Smooth muscle cell (in vitro differentiated cells): ENCODE results near the gene NDE1. TPM values are rescaled to one million over a fixed set of nuclear protein-coding genes. Genes with fewer than 3 reads are reported as not detected.

Source experiments
- DNase-seq: peaks from one replicate; lab custom pipeline; 2025; ENCODE audit not compliant: unreplicated experiment; lab: John Stamatoyannopoulos, UW
- H2AFZ ChIP-seq: fragments of 200-600 bp; sonication (generic); 2 replicates; pipeline ENCODE4 v1.6.0; 2016; ENCODE audit warnings: antibody characterized with exemption, low read depth, mild to moderate bottlenecking
- H3F3A ChIP-seq: fragments of 200-600 bp; sonication (generic); 2 replicates; pipeline ENCODE4 v1.6.0; 2017; ENCODE audit warnings: antibody characterized with exemption, low read depth
- H3K27ac ChIP-seq: fragments of 200-600 bp; sonication (generic); 2 replicates; pipeline ENCODE4 v1.5.1; 2016; ENCODE audit warnings: low read depth, mild to moderate bottlenecking
- H3K27me3 ChIP-seq: fragments of 200-600 bp; sonication (generic); 2 replicates; pipeline ENCODE4 v1.6.1; 2016; ENCODE audit warnings: low read depth, mild to moderate bottlenecking
- H3K36me3 ChIP-seq: fragments of 200-600 bp; sonication (generic); 2 replicates; pipeline ENCODE4 v1.5.1; 2016; ENCODE audit warnings: low read depth
- H3K4me1 ChIP-seq: fragments of 200-600 bp; sonication (generic); 2 replicates; pipeline ENCODE4 v1.5.1; 2016; ENCODE audit warnings: low read depth
- H3K4me2 ChIP-seq: fragments of 200-600 bp; sonication (generic); 2 replicates; pipeline ENCODE4 v1.6.0; 2016; ENCODE audit warnings: mild to moderate bottlenecking
- H3K4me3 ChIP-seq: fragments of 200-600 bp; sonication (generic); 2 replicates; pipeline ENCODE4 v1.5.1; 2016; ENCODE audit warnings: mild to moderate bottlenecking
- H3K79me2 ChIP-seq: fragments of 200-600 bp; sonication (generic); 2 replicates; pipeline ENCODE4 v1.6.0; 2016; ENCODE audit warnings: low read depth, mild to moderate bottlenecking
- H3K9ac ChIP-seq: fragments of 200-600 bp; sonication (generic); 2 replicates; pipeline ENCODE4 v1.6.0; 2016; ENCODE audit warnings: low read depth
- H3K9me3 ChIP-seq: fragments of 200-600 bp; sonication (generic); replicated peaks from 2 replicates; pipeline ENCODE4 v1.5.1; 2016; ENCODE audit warnings: low read depth
- H4K20me1 ChIP-seq: fragments of 200-600 bp; sonication (generic); 2 replicates; pipeline ENCODE4 v1.6.0; 2016; ENCODE audit warnings: low read depth
- CTCF ChIP-seq: fragments of 200-600 bp; sonication (generic); IDR thresholded peaks from 2 replicates; pipeline ENCODE4 v1.5.1; 2017; ENCODE audit warnings: borderline replicate concordance, mild to moderate bottlenecking, antibody characterized with exemption; ENCODE audit not compliant: insufficient read depth, poor library complexity, severe bottlenecking
- WGBS: methylation state at CpG from one replicate; pipeline ENCODE4 v1.1.7; 2016; ENCODE audit warnings: low lambda C conversion rate; 5-methylcytosine and 5-hydroxymethylcytosine counted together
- polyA plus RNA-seq: library from polyadenylated mRNA; unstranded; fragments of >200 nt; fragmentation: Nextera tagmentation; extraction: Ambion mirVana; gene quantifications from 2 replicates; pipeline ENCODE4 v1.2.1, GENCODE V29; 2016
- total RNA-seq: library from RNA; depleted of rRNA; stranded (reverse); fragments of >200 nt; gene quantifications from 2 replicates; pipeline ENCODE4 v1.2.3, GENCODE V29; 2014

NDE1 gene, protein sequence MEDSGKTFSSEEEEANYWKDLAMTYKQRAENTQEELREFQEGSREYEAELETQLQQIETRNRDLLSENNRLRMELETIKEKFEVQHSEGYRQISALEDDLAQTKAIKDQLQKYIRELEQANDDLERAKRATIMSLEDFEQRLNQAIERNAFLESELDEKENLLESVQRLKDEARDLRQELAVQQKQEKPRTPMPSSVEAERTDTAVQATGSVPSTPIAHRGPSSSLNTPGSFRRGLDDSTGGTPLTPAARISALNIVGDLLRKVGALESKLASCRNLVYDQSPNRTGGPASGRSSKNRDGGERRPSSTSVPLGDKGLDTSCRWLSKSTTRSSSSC
- total RNA-seq (10.6 and 12.2 TPM in 2 replicates), polyA plus RNA-seq (10.7 and 17.9 TPM in 2 replicates)

- Histone ChIP-seq H3K4me1 (no peaks in the 10 kb centered on the region), H3K4me3 (peak within 1 kb of the TSS; percentile 93), H4K20me1 (peaks cover 25% of the 10 kb centered on the region), H3K27me3 (no peaks in the 10 kb centered on the region), H3K9ac (peak within 1 kb of the TSS; percentile 90), H3K4me2 (peak within 1 kb of the TSS; percentile 95), H2AFZ (peak within 1 kb of the TSS; percentile 99), H3K79me2 (peaks cover 47% of the 10 kb centered on the region), H3K27ac (peak within 1 kb of the TSS; percentile 43), H3K9me3 (no peaks in the 10 kb centered on the region), H3K36me3 (no peaks in the 10 kb centered on the region), H3F3A (peaks cover 15% of the 10 kb centered on the region)
- WGBS: under 1% methylated on average over 43 of the region's 71 CpGs
- peak; percentile 77 for DNase-seq
- TF ChIP-seq CTCF: no peak
These were observed at the start of gene NDE1 for GRCh38 chr16:15650019-15650697. TSS of gene NDE1 (plus strand) at chr16:15650245. CDS start at chr16:15664779, 14,534 bp downstream.

GRCh38 chr16:15601212-15601879, 48.7 kb upstream of the NDE1 start:
- H3K9me3 ChIP-seq: no peaks in the 10 kb centered on the region
- no peaks in the 10 kb centered on the region for H3K4me1 ChIP-seq
- peaks cover 12% of the 10 kb centered on the region for H3K36me3 ChIP-seq
- no peak for TF ChIP-seq CTCF
- H2AFZ ChIP-seq: no peak overlapping the region
- no peak overlapping the region for H3K27ac ChIP-seq
- no peak overlapping the region for H3K9ac ChIP-seq
- H3K79me2 ChIP-seq: no peaks in the 10 kb centered on the region
- no peak overlapping the region for H3K4me2 ChIP-seq
- no peak overlapping the region for H3K4me3 ChIP-seq
- peaks cover 25% of the 10 kb centered on the region for H4K20me1 ChIP-seq
- WGBS: 88% methylated on average over 9 of the region's 9 CpGs
- DNase-seq: no peak
- H3K27me3 ChIP-seq: no peaks in the 10 kb centered on the region
- H3F3A ChIP-seq: no peaks in the 10 kb centered on the region

GRCh38 chr16:15602285-15603044, 47.6 kb upstream of the NDE1 start:
- 92% methylated on average over 23 of the region's 23 CpGs for WGBS
- Histone ChIP-seq H3K9me3 (no peaks in the 10 kb centered on the region), H3K36me3 (peaks cover 12% of the 10 kb centered on the region), H3K79me2 (no peaks in the 10 kb centered on the region), H3K4me2 (no peak overlapping the region), H3K4me3 (no peak overlapping the region), H3K4me1 (no peaks in the 10 kb centered on the region), H3K9ac (no peak overlapping the region), H3F3A (no peaks in the 10 kb centered on the region), H2AFZ (no peak overlapping the region), H4K20me1 (peaks cover 26% of the 10 kb centered on the region), H3K27me3 (no peaks in the 10 kb centered on the region), H3K27ac (no peak overlapping the region)
- TF ChIP-seq CTCF: no peak
- no peak for DNase-seq
